IPS-18c (cell line): Measurements from ENCODE around the gene LSM5.
"Not testable (repeated sequence)": the region's sequence is repeated elsewhere in the genome, so short reads cannot be mapped to it uniquely, and the experiment has no call there.

Experiments
- H3K4me3 ChIP-seq: 2 replicates; pipeline ENCODE4 v1.7.0; 2013; ENCODE audit warnings: low read depth, mild to moderate bottlenecking, low read length, moderate library complexity; ENCODE audit not compliant: insufficient read depth
- H3K9me3 ChIP-seq: one replicate; pipeline ENCODE4 v1.6.1; 2013; ENCODE audit warnings: mild to moderate bottlenecking, low read length, moderate library complexity; ENCODE audit not compliant: control insufficient read depth, insufficient read depth

LSM5 gene

GRCh38 chr7:32477649-32477980, 12.6 kb downstream of the LSM5 start:
- Histone ChIP-seq H3K9me3 (no peaks in the 10 kb centered on the region), H3K4me3 (no peak overlapping the region)

DNA sequence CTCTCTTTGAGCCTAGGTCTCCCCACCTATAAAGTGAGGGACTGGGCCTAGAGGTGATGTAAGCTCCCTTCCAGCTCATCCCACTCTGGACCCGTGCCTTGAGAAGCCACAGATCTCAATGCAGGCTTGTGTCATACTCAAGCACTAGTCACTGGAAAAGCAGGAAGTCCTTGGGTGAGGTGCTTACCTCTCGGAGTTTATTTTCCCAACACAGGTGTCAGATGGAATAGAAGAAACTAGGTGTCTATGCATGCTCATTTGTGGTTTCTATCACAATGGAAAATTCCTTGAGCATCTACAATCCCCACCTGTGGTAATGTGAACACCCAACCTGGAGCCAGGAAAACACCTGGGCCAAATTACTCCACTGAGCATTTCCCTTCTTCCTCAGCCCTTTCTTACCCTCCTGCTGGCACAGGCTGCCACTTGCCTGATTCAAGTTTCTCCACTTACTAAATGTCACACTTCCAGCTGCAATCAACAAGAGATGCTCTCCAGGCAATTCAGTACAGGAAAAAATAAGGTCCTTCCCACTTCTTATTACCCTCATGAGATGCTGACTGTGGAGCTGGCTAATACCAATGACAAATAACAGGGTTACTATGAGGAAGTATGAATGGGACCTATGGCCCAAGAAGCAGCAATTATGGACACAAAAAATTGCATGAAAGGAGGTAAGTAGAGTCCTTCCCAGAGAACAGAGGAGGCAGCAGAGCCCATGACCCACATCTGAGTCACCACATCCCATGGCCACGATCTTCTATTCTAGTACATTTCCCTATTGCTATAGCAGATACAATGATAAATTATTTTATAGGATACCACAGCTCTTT, 13.1 kb downstream of the LSM5 start:
- Histone ChIP-seq H3K9me3 (no peaks in the 10 kb centered on the region), H3K4me3 (no peak overlapping the region)

- no peaks in the 10 kb centered on the region for H3K9me3 ChIP-seq
These were observed 16.2 kb downstream of the LSM5 start for GRCh38 chr7:32474008-32474407.

DNA sequence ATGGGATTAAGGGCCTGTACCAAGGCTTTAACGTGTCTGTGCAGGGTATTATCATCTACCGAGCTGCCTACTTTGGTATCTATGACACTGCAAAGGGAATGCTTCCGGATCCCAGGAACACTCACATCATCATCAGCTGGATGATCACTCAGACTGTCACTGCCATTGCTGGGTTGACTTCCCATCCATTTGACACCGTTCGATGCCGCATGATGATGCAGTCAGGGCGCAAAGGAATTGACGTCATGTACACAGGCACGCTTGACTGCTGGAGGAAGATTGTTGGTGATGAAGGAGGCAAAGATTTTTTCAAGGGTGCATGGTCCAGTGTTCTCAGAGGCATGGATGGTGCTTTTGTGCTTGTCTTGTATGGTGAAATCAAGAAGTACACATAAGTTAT, 18.2 kb downstream of the LSM5 start:
- H3K9me3 ChIP-seq: no peaks in the 10 kb centered on the region

More at GRCh38 chr7:32474008-32474407, 16.2 kb downstream of the LSM5 start:
- H3K4me3 ChIP-seq: no peak overlapping the region

DNA sequence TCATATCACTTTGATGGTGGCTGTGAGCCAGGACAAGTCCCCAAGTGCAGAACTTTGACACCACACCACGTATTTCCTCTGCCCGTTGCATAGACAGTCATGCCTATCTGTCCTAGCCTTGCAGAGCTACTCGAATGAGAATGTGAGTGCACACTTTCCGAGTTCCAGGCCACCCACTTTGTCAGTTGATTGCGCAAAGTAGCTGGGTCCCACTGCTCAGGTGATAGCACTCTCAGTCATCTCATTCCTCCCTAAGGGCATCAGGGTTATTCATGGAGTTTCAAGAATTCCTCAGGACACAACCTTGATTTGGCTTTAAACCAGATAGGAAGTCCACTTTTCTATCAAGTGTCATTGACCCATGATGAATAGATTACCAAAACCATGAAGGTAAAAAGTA, 19.3 kb downstream of the LSM5 start:
- Histone ChIP-seq H3K4me3 (no peak overlapping the region), H3K9me3 (no peaks in the 10 kb centered on the region)

More for the DNA sequence above, 18.2 kb downstream of the LSM5 start:
- no peak overlapping the region for H3K4me3 ChIP-seq

GRCh38 chr7:32470004-32470403, 20.2 kb downstream of the LSM5 start:
- not testable (repeated sequence) for H3K4me3 ChIP-seq

DNA sequence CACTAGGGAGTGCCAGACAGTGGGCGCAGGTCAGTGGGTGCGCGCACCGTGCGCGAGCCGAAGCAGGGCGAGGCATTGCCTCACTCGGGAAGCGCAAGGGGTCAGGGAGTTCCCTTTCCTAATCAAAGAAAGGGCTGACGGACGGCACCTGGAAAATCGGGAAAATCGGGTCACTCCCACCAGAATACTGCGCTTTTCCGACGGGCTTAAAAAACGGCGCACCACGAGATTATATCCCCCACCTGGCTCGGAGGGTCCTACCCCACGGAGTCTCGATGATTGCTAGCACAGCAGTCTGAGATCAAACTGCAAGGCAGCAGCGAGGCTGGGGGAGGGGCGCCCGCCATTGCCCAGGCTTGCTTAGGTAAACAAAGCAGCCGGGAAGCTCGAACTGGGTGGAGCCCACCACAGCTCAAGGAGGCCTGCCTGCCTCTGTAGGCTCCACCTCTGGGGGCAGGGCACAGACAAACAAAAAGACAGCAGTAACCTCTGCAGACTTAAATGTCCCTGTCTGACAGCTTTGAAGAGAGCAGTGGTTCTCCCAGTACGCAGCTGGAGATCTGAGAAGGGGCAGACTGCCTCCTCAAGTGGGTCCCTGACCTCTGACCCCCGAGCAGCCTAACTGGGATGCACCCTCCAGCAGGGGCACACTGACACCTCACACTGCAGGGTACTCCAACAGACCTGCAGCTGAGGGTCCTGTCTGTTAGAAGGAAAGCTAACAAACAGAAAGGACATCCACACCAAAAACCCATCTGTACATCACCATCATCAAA, 25.4 kb downstream of the LSM5 start:
- not testable (repeated sequence) for H3K9me3 ChIP-seq, H3K4me3 ChIP-seq

More at GRCh38 chr7:32470004-32470403, 20.2 kb downstream of the LSM5 start:
- H3K9me3 ChIP-seq: not testable (repeated sequence)

DNA sequence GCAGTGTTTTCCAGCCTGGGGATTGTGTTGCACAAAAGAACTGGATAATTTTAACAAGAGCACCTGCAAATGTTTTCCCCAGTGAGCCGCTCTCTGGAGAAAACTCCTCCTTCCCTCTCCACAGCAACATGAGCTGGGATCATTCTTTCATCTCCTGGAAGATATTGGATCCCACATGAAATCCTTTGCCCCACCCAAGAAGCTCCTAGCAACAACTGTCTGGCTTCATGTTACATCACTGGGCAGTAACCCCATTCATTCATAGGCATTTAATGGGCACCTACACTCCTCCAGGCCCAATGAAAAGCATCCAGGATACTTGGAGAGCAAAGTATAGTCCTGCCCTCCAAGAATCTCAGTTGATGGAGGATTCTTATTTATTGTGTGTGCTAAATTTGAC, 27.2 kb downstream of the LSM5 start:
- peaks cover 2% of the 10 kb centered on the region for H3K9me3 ChIP-seq
- H3K4me3 ChIP-seq: no peak overlapping the region

DNA sequence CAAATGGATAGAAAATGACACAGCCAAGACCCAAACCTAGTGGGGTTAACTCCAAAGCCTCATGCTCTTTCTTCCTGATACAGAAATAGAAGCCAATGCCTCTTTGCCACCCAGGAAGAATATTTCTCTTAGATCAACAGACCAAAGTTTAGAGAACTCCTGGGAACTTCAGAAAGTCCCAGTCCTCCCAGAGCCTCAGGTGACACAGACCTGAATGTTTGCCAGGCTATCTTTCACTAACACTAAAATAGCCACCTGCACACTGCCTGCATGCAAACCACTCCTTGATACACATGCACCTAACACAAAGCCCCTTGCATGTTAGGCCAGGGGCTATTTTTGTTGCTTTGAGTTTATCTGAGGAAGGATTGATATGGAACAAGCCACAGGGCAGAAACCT, 27.7 kb downstream of the LSM5 start:
- peaks cover 2% of the 10 kb centered on the region for H3K9me3 ChIP-seq
- no peak overlapping the region for H3K4me3 ChIP-seq

DNA sequence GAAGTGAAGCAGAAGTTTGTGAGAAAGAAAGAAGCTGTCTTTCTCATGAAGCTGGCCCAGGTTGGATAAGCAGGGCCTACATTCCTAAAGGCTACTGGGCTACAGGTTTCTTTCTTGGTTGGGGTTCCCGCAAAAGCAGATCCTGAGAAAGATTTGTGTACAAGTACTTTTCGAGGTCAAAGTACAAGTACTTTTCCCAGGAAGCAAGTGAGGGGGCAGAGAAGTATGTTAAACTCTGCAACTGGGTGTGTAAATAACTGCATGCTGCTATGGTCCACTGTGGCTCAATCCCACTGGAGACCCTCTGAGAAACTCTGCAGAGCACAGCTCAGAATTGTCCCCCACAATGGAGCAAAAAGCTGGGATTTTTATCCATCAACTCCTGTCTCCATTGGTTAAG, 28.7 kb downstream of the LSM5 start:
- Histone ChIP-seq H3K4me3 (no peak overlapping the region), H3K9me3 (peaks cover 2% of the 10 kb centered on the region)

DNA sequence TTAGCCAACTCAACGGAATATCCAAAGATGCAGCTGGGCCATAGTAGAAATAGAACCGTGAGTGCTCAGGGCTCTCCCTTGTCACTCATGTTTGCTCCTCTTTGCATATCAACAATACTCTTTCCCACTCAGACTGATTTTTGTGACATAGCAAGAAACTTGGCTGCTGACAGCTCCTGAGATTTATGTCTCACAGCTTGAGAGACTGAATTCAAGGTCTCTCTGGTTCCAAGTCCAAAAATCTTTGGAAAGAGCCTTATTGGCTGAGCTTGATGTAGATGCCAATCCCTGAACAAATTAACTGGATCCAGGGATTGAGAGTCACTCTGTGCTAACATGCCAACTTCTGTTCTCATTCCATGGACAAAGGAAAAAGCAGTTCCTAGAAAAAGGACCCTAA, 30.4 kb downstream of the LSM5 start:
- Histone ChIP-seq H3K9me3 (peaks cover 2% of the 10 kb centered on the region), H3K4me3 (no peak overlapping the region)

DNA sequence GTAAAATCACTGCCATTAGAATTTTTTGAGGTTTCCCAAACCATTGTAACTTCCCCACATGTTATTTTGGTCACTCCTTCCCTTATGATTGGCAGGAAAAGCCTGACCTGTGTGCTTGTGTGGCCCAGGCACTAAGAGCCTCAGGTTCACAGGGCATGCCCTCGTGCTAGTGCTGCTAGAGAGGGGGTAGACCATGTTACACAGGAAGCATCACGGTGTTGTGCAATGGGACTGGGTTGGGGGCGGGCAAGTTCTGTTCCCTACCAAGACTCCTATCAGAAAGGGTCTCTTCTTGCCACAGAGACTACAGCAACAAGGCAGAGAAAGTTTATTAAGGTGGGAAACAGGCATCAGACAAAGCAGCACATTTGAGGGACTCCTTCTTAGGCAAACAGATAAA, 32.2 kb downstream of the LSM5 start:
- no peaks in the 10 kb centered on the region for H3K9me3 ChIP-seq

GRCh38 chr7:32453341-32454011, 36.7 kb downstream of the LSM5 start:
- Histone ChIP-seq H3K9me3 (no peaks in the 10 kb centered on the region), H3K4me3 (no peak overlapping the region)

More for the DNA sequence above, 32.2 kb downstream of the LSM5 start:
- no peak overlapping the region for H3K4me3 ChIP-seq

DNA sequence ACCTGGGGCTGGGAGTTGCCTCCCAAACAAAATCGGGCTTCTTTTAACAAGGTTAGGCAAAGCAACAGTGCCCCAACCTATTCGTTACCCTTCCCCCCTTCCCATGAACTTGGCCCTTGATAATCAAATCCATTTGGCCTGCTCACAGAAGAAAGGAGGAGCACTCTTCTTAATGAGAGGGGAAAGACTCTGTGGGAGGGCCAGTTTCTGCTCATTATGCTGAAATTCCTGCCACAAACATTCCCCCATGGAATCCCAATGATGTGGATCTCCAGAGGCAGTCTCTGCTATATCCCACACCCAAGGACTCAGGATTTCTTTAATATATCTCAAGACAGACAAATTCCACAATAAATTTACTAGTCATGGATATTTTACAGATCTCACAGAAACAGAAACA, 43.0 kb downstream of the LSM5 start:
- H3K4me3 ChIP-seq: no peak overlapping the region
- H3K9me3 ChIP-seq: no peaks in the 10 kb centered on the region

DNA sequence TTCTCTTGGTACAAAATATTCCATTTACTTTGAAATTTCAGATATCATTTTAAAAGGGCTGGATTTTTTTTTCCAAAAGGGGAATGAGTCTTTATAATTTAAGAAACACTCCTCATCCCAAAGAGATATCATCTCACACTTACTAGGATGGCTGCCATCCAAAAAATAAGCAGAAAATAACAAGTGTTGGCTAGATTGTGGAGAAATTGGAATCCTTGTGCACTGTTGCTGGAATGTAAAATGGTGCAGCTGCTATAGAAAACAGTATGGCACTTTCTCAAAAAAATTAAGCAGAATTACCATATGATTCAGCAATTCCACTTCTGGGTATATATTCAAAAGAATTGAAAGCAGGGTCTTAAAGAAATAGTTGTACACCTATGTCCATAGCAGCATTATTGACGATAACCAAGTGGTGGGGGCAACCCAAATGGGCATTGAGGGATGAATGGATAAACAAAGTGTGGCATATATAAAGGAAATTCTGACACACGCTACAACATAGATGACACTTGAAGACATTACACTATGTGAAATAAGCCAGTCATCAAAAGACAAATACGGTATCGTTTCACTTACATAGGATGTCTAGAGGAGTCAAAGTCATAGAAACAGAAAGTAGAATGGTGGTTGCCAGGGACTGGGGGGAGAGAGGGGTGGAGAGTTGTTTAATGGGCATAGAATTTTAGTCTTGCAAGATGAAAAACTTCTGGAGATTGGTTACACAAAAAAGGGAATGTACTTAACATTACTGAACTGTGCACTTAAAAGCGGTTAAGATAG, 53.8 kb downstream of the LSM5 start:
- no peak overlapping the region for H3K4me3 ChIP-seq

More for the DNA sequence above, 53.8 kb downstream of the LSM5 start:
- H3K9me3 ChIP-seq: no peaks in the 10 kb centered on the region
